Measurements from ENCODE around the gene RTRAF.

Gene RTRAF

GRCh38 chr14:52049721-52050588, 60.6 kb downstream of the RTRAF start:
- no peak for DNase-seq (ENCODE audit: low read depth in 2 of 2)

GRCh38 chr14:52051251-52051650, 61.9 kb downstream of the RTRAF start:
- no peak for DNase-seq (ENCODE audit: low read depth in 2 of 2)

GRCh38 chr14:52051871-52052270, 62.5 kb downstream of the RTRAF start:
- no peak for DNase-seq (ENCODE audit: low read depth in 2 of 2)

GRCh38 chr14:52052288-52052943, 63.1 kb downstream of the RTRAF start:
- no peak for DNase-seq (ENCODE audit: low read depth in 2 of 2)

- no peak for DNase-seq (ENCODE audit: low read depth in 2 of 2)
These were observed 63.7 kb downstream of the RTRAF start for GRCh38 chr14:52053044-52053443.

- no peak for DNase-seq (ENCODE audit: low read depth in 2 of 2)
These were observed 65.3 kb downstream of the RTRAF start for GRCh38 chr14:52054678-52055077.

- no peak for DNase-seq (ENCODE audit: low read depth in 2 of 2)
These were observed 65.8 kb downstream of the RTRAF start for GRCh38 chr14:52055167-52055566.

GRCh38 chr14:52058341-52058740, 69.0 kb downstream of the RTRAF start:
- no peak for DNase-seq (ENCODE audit: low read depth in 2 of 2)

GRCh38 chr14:52059649-52060048, 70.3 kb downstream of the RTRAF start:
- DNase-seq (ENCODE audit: low read depth in 2 of 2) = no peak

- no peak for DNase-seq (ENCODE audit: low read depth in 2 of 2)
These were observed 70.7 kb downstream of the RTRAF start for GRCh38 chr14:52060080-52060479.

All from activated CD4-positive, alpha-beta T cell treated with anti-CD3 and anti-CD28 coated beads for 24 hours (primary cell).